Fibroblast of skin of left quadriceps (primary cell): ENCODE results near the gene SDHAF3.
A peak's percentile ranks its signal among the peaks of the same experiment; 100 is the strongest.
"Not testable (repeated sequence)": the region's sequence is repeated elsewhere in the genome, so short reads cannot be mapped to it uniquely, and the experiment has no call there.

Experiments used
- DNase-seq, 2 experiments: peaks; one replicate each; pipeline ENCODE4 v3.0.0-alpha.2; 2013; ENCODE audit warnings: low read depth in 2 of 2

Gene SDHAF3

DNA sequence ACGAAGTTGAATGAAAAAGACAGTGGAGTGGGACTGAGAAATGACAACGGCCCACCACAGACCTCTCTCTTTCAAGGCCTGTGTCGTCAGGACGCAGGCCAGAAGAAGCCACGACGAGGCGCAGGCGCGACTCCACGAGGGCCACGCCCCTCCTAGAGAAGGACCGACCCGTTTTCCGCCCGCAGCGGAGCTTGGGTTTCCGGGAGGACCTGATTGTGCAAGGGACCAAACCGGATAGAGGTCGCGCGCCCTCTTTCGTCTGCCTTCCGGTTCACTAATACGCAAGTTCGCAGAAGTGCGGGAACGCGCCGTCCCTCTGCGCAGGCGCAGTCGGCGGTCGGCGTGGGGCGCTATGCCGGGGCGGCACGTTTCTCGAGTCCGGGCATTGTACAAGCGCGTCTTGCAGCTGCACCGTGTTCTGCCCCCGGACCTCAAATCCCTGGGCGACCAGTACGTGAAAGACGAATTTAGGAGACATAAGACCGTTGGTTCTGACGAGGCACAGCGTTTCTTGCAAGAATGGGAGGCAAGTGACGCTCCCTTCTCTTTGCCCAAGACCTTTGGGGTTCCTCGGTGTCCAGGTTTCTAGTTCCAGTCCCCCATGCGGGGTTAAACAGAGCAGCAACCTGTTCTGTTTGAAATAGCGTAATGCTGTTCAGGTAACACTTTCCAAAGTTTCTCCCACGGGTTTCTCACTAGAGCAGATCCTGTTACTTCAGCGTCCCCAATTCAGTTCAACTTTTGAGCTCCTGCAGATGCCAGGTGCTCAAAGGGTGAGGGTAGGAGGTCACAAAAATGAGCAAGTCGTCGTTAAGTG lies at the start of gene SDHAF3:
TSS of gene SDHAF3 (plus strand) at position 327 of the 817 bp plus-strand sequence. CDS start at position 353, 26 bp downstream.
- peak; percentile 97 for DNase-seq

- not testable (repeated sequence) for DNase-seq
These were observed 45.5 kb upstream of the SDHAF3 start for GRCh38 chr7:97072025-97072424.

DNA sequence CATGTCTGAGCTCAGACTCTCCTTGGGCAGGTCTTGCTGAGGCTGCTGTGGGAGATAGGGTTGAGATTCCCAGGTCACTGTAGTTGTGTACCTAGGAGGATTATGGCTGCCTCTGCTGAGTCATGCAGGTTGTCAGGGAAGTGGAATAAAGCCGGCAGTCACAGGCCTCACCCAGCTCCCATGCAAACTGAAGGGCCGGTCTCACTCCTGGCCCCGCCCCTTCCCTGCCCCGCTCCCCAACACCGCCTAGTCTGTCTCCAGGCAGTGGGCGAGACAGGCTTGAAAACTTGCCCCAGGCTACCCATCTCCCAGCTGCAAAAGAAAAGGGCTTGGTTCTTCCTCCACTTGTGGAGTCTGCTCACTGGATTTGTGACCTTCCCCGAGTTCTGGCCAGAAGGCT lies 41.6 kb upstream of the SDHAF3 start:
- DNase-seq: no peak

- no peak for DNase-seq
These were observed 39.2 kb upstream of the SDHAF3 start for GRCh38 chr7:97078023-97078969.

DNA sequence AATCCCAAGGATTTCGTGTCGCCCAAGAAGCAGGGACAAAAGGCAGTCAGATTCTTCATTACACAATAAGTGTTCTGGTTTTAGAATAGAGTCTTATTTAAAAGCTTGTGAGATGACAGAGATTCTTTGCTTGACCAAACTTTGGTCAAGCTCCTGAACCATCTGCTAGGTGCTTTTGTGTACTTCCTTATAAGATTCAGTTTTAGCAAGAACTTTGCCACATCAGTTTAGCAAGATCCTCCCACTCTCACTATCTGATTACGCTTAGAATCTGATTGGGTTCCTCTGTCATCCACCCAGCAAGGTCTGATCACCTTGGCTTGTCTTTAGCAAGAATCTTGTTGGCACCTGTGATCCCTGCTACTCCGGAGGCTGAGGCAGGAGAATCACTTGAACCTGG lies 38.2 kb upstream of the SDHAF3 start:
- DNase-seq: no peak

- DNase-seq: no peak
These were observed 35.8 kb upstream of the SDHAF3 start for GRCh38 chr7:97081521-97082300.

- DNase-seq: no peak
These were observed 29.1 kb upstream of the SDHAF3 start for GRCh38 chr7:97088364-97088763.

GRCh38 chr7:97089771-97090170 lies 27.7 kb upstream of the SDHAF3 start:
- no peak for DNase-seq

DNA sequence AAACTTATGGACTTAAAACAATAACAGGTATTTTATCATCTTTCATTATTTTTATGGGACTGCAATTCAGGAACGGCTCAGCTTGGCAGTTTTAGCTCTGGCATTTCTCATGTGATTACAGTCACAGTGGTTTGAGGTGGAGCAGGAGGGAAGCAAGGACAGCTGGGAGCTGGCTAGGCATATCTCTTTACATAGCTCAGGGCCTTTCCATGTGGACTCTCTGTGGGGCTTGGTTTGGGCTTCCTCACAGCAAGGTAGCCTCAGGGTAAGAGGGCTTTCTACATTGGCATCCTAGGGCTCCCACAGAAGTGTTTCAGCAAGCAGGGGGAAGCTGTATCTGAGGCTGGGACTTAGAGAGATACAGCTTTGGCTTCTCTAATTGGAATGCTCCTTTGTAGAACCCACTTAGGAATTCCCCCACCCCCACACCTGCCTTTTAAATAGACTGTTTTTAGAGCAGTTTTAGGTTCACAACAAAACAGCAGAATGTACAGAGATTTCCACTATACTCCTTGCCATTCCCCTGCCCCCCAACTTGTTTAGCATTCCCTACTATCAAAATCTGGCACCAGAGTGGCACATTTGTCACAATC lies 26.6 kb upstream of the SDHAF3 start:
- no peak for DNase-seq

- DNase-seq: no peak
These were observed 23.1 kb upstream of the SDHAF3 start for GRCh38 chr7:97094284-97094930.

DNA sequence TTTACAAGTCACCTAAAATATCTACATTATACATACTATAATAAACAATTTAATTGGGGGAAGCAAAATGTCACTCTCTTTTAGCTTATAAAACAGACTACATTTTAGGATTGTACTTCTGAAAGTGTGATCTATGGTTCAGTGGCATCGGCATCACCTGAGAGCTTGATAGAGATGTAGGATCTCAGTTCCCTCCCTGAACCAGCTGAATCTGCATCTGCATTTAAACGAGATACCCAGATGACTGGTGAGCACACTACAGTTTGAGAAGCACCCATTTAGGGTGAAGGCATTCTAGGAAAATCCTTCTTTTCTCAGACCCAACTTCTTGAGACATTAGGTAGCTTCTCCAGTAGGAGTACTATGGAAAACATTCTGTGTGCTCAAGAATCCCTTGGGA lies 21.5 kb upstream of the SDHAF3 start:
- no peak for DNase-seq

DNA sequence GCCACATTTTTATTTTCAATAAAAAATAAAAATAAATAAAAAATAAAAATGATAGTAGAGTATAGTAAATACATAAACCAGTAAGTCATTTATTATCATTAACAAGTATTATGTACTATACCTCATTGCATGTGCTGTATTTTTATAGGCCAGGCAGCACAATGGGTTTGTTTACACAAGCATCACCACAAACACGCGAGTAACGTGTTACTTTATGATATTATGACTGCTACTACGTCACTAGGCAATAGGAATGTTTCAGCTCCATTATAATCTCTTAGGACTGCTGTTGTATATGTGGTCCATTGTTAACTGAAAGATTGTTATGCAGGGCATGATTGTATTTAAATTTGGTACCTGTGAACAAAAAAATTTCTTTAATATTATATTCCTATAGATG lies 20.8 kb upstream of the SDHAF3 start:
- no peak for DNase-seq

DNA sequence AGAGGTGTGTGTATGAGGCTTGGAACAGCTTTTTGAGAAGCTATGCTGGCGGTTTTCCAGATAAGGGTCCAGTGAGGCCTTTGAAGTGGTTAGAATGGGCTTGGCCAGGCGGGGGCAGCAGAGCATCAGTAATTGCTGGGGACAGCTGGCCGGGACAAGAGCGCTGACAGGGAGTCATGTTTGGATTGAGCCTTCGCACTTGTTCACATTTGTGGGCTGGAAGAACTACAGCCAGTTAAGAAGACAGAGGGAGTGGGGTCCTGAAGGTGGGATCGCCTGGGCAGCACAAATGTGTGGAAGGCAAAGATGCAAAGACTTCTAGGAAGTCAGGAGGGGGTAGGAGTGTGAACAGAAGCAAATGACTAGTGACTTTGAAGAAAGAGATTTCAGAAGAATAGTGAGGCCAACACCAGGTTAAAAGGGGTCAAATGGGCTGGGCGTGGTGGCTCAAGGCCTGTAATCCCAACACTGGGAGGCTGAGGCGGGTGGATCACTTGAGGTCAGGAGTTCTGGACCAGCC lies 12.7 kb upstream of the SDHAF3 start:
- DNase-seq: peak in 1 of 2 experiments; percentile 16

GRCh38 chr7:97107192-97107800 lies 10.2 kb upstream of the SDHAF3 start:
- no peak for DNase-seq

- DNase-seq: no peak
These were observed 1.2 kb upstream of the SDHAF3 start for GRCh38 chr7:97116308-97116707.

- no peak for DNase-seq
These were observed 495 bp upstream of the SDHAF3 start for GRCh38 chr7:97117035-97117371.

GRCh38 chr7:97118306-97118917 lies 914 bp downstream of the SDHAF3 start:
- DNase-seq: no peak

GRCh38 chr7:97119747-97120146 lies 2.2 kb downstream of the SDHAF3 start:
- DNase-seq: no peak

DNA sequence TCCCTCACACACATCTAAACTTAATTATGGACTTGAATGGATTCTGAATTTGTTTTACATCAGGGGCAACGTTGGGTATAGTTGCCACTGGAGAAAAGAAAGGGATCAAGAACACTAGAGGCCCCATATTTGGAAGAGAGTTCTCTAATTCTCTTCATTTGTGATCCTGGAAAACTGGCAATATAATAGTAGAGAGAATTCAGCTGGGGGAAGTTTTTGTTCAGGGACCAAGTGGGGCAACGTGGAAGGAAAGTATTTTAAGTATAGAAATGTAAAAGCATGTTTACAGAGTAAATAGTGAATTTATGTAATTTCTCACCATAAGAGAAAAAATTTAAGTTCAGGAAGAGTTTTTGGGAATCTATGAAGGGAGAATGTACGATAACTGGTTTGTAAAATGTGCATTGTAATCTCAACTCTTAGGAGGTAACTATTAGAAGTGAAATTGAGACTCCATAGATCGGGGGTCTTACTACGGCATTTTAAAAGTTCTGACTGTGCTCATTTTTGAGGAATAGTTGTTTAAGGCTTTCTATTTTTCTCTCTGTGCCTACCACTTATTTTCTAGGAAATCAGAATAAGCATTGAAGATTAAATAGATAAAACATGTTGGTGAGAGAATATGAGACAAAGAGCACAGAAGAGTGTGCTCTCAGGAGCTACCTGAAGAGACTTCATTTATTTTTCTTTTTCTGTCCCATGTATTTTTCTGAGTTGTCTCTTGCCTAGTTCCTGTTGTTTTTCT lies 3.4 kb downstream of the SDHAF3 start:
- no peak for DNase-seq
